Measurements from ENCODE around the gene GDPD3. TPM values are rescaled to one million over a fixed set of nuclear protein-coding genes. Genes with fewer than 3 reads are reported as not detected.

The GDPD3 gene
- total RNA-seq, 5 donors from 2014 or later (not counting 1 experiment from before 2014, with no cell fraction given) = 11.1 to 27.2 (median 22.1) TPM

DNA sequence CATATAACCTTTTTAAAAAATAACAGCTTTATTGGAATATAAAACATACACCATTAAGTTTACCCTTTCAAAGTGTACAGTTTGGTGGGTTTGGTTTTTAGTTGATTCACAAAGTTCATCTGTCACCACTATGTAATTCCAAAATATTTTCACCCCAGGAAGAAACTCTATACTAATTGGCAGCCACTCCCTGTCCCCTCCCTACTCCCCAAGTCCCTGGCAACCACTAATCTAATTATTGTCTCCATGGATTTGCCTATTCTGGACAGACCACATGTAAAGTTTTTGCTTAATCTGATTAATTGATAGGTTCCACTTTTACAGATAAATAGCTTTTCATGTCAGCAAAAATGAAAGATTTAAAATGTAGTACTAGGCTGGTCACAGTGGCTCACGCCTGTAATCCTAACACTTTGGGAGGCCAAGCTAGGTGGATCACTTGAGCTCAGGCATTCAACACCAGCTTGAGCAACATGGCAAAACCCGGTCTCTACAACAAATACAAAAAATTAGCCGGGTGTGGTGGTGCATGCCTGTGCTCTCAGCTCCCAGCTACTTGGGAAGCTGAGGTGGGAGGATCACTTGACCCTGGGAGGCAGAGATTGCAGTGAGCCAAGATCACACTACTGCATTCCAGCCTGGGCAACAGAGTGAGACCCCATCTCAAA lies 34.6 kb upstream of the GDPD3 start:
- ATAC-seq (replicated peaks in 1 of 4) = no peak
- Histone ChIP-seq H3K27ac (ENCODE audit: low read length) (no peak overlapping the region), H3K27me3 (replicated peaks in 1 of 2; ENCODE audit: control insufficient read depth in 2 of 2, extremely low read depth in 1 of 2, insufficient read depth in 2 of 2, low read length in 1 of 2) (no peaks in the 10 kb centered on the region), H3K4me3 (ENCODE audit: control insufficient read depth in 1 of 2, extremely low read depth in 1 of 2, low read length in 1 of 2) (no peak overlapping the region), H3K36me3 (ENCODE audit: control insufficient read depth in 2 of 2, extremely low read depth in 1 of 2, insufficient read depth in 1 of 2, low read length in 1 of 2) (no peaks in the 10 kb centered on the region), H3K4me1 (ENCODE audit: control insufficient read depth in 1 of 2, extremely low read depth in 1 of 2, insufficient read depth in 2 of 2, low read length in 2 of 2) (peaks cover 3 to 4% of the 10 kb centered on the region in 2 experiments), H3K9me3 (no peaks in the 10 kb centered on the region)
- H3K27me3 Mint-ChIP-seq = no peaks in the 10 kb centered on the region
- POLR2A ChIA-PET = no interaction called here
- WGBS (ENCODE audit: insufficient coverage) = no CpG with 5 or more reads among the region's 3 CpGs
- H3K36me3 Mint-ChIP-seq = peaks cover 3% of the 10 kb centered on the region
- H3K4me1 Mint-ChIP-seq = peaks cover 5 to 8% (median 6%) of the 10 kb centered on the region in 3 donors
- H3K9me3 Mint-ChIP-seq = peaks cover 2 to 4% (median 4%) of the 10 kb centered on the region in 3 donors
- DNase-seq = no peak
- no peak overlapping the region for H3K4me3 Mint-ChIP-seq
- no peak overlapping the region for H3K27ac Mint-ChIP-seq
- CTCF ChIA-PET = interaction anchor here in 1 of 2 donors (0.5 kb wide), 1 partner anchor 116 kb away, joined by 8 read pairs; no protein-coding TSS in a partner anchor

DNA sequence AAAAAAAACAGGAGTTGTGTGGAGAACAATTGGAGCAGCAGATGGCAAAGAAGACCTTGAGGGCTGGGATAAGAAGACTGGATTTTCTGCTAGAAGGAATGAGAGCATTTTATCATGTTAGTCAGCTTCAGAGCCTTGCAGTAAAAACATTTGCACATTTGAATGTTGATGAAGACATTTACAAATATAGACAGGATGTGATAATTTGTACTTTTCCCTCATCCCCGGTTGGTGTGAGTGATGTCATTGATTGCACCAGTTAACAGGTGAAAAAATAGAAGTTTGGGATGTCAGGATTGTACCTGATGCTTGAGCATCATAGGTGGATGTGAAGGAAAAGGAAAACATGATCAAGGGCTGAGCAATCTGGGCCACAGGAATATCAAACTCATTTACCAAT lies 32.3 kb upstream of the GDPD3 start:
- Histone ChIP-seq H3K4me3 (ENCODE audit: control insufficient read depth in 1 of 2, extremely low read depth in 1 of 2, low read length in 1 of 2) (no peak overlapping the region), H3K27me3 (replicated peaks in 1 of 2; ENCODE audit: control insufficient read depth in 2 of 2, extremely low read depth in 1 of 2, insufficient read depth in 2 of 2, low read length in 1 of 2) (no peaks in the 10 kb centered on the region), H3K36me3 (ENCODE audit: control insufficient read depth in 2 of 2, extremely low read depth in 1 of 2, insufficient read depth in 1 of 2, low read length in 1 of 2) (no peaks in the 10 kb centered on the region), H3K4me1 (ENCODE audit: control insufficient read depth in 1 of 2, extremely low read depth in 1 of 2, insufficient read depth in 2 of 2, low read length in 2 of 2) (peaks cover 3 to 8% of the 10 kb centered on the region in 2 experiments), H3K9me3 (no peaks in the 10 kb centered on the region), H3K27ac (ENCODE audit: low read length) (no peak overlapping the region)
- CTCF ChIA-PET = interaction anchor here in 1 of 2 donors (0.6 kb wide), 1 partner anchor 35 kb away, joined by 3 read pairs; no protein-coding TSS in a partner anchor
- ATAC-seq (replicated peaks in 1 of 4) (no peak), DNase-seq (no peak)
- Mint-ChIP-seq H3K27me3 (no peaks in the 10 kb centered on the region), H3K4me1 (peaks cover 9 to 14% (median 11%) of the 10 kb centered on the region in 3 donors), H3K36me3 (peaks cover 3% of the 10 kb centered on the region), H3K9me3 (peaks cover 2 to 4% (median 4%) of the 10 kb centered on the region in 3 donors), H3K27ac (peak overlapping the region in 1 of 2 donors; percentile 0), H3K4me3 (no peak overlapping the region)
- POLR2A ChIA-PET = no interaction called here
- no CpG with 5 or more reads among the region's 1 CpG for WGBS (ENCODE audit: insufficient coverage)

- CTCF ChIA-PET = no interaction called here
- DNase-seq = no peak
- H3K27ac Mint-ChIP-seq = no peak overlapping the region
- H3K9me3 Mint-ChIP-seq = peaks cover 2 to 4% (median 4%) of the 10 kb centered on the region in 3 donors
- H3K36me3 ChIP-seq (ENCODE audit: control insufficient read depth in 2 of 2, extremely low read depth in 1 of 2, insufficient read depth in 1 of 2, low read length in 1 of 2) = no peaks in the 10 kb centered on the region
- H3K36me3 Mint-ChIP-seq = peaks cover 3% of the 10 kb centered on the region
- POLR2A ChIA-PET = no interaction called here
- peaks cover 5 to 15% of the 10 kb centered on the region in 2 experiments for H3K4me1 ChIP-seq (ENCODE audit: control insufficient read depth in 1 of 2, extremely low read depth in 1 of 2, insufficient read depth in 2 of 2, low read length in 2 of 2)
- H3K9me3 ChIP-seq = no peaks in the 10 kb centered on the region
- H3K27me3 Mint-ChIP-seq = no peaks in the 10 kb centered on the region
- no CpG with 5 or more reads among the region's 1 CpG for WGBS (ENCODE audit: insufficient coverage)
- H3K4me3 ChIP-seq (ENCODE audit: control insufficient read depth in 1 of 2, extremely low read depth in 1 of 2, low read length in 1 of 2) = no peak overlapping the region
- peaks cover 11 to 16% (median 15%) of the 10 kb centered on the region in 3 donors for H3K4me1 Mint-ChIP-seq
- no peak overlapping the region for H3K27ac ChIP-seq (ENCODE audit: low read length)
- no peak overlapping the region for H3K4me3 Mint-ChIP-seq
- ATAC-seq (replicated peaks in 1 of 4) = no peak
- H3K27me3 ChIP-seq (replicated peaks in 1 of 2; ENCODE audit: control insufficient read depth in 2 of 2, extremely low read depth in 1 of 2, insufficient read depth in 2 of 2, low read length in 1 of 2) = no peaks in the 10 kb centered on the region
Observed at GRCh38 chr16:30144917-30145316, 31.6 kb upstream of the GDPD3 start.

DNA sequence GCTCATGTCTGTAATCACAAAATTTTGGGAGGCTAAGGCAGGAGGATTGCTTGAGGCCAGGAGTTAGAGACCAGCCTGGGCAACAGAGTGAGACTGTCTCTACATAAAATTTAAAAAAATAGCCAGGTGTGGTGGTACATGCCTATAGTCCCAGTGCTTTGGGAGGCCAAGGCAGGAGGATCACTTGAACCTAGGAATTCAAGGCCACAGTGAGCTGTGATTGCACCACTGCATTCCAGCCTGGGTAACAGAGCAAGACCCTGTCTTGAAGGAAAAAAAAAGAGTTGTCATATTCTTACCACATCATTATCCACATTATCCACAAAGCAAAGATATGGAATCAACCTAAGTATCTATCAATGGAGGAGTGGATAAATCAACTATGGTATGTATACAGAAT lies 30.7 kb upstream of the GDPD3 start:
- no peaks in the 10 kb centered on the region for H3K36me3 ChIP-seq (ENCODE audit: control insufficient read depth in 2 of 2, extremely low read depth in 1 of 2, insufficient read depth in 1 of 2, low read length in 1 of 2)
- ATAC-seq (replicated peaks in 1 of 4) (no peak), DNase-seq (no peak)
- no peak overlapping the region for H3K27ac ChIP-seq (ENCODE audit: low read length)
- H3K27me3 ChIP-seq (replicated peaks in 1 of 2; ENCODE audit: control insufficient read depth in 2 of 2, extremely low read depth in 1 of 2, insufficient read depth in 2 of 2, low read length in 1 of 2) = no peaks in the 10 kb centered on the region
- Mint-ChIP-seq H3K4me3 (no peak overlapping the region), H3K9me3 (no peaks in the 10 kb centered on the region), H3K36me3 (no peaks in the 10 kb centered on the region), H3K27me3 (no peaks in the 10 kb centered on the region), H3K27ac (no peak overlapping the region), H3K4me1 (peaks cover 18 to 24% (median 23%) of the 10 kb centered on the region in 3 donors)
- H3K4me1 ChIP-seq (ENCODE audit: control insufficient read depth in 1 of 2, extremely low read depth in 1 of 2, insufficient read depth in 2 of 2, low read length in 2 of 2) = peaks cover 9 to 24% of the 10 kb centered on the region in 2 experiments
- H3K4me3 ChIP-seq (ENCODE audit: control insufficient read depth in 1 of 2, extremely low read depth in 1 of 2, low read length in 1 of 2) = no peak overlapping the region
- CTCF ChIA-PET = interaction anchor here in 1 of 2 donors (1.2 kb wide), 1 partner anchor 273 kb away, joined by 3 read pairs; no protein-coding TSS in a partner anchor
- POLR2A ChIA-PET = no interaction called here
- no peaks in the 10 kb centered on the region for H3K9me3 ChIP-seq

GRCh38 chr16:30143347-30143702 lies 30.0 kb upstream of the GDPD3 start:
- ATAC-seq (replicated peaks in 1 of 4) (peak in 1 of 4 experiments; percentile 18), DNase-seq (no peak)
- Mint-ChIP-seq H3K27ac (peak overlapping the region; percentile 24 to 79), H3K9me3 (no peaks in the 10 kb centered on the region), H3K4me1 (peaks cover 18 to 26% (median 24%) of the 10 kb centered on the region in 3 donors), H3K4me3 (no peak overlapping the region), H3K27me3 (no peaks in the 10 kb centered on the region), H3K36me3 (no peaks in the 10 kb centered on the region)
- H3K4me3 ChIP-seq (ENCODE audit: control insufficient read depth in 1 of 2, extremely low read depth in 1 of 2, low read length in 1 of 2) = no peak overlapping the region
- no peaks in the 10 kb centered on the region for H3K36me3 ChIP-seq (ENCODE audit: control insufficient read depth in 2 of 2, extremely low read depth in 1 of 2, insufficient read depth in 1 of 2, low read length in 1 of 2)
- H3K4me1 ChIP-seq (ENCODE audit: control insufficient read depth in 1 of 2, extremely low read depth in 1 of 2, insufficient read depth in 2 of 2, low read length in 2 of 2) = peaks cover 9 to 26% of the 10 kb centered on the region in 2 experiments
- no peak overlapping the region for H3K27ac ChIP-seq (ENCODE audit: low read length)
- no CpG with 5 or more reads among the region's 2 CpGs for WGBS (ENCODE audit: insufficient coverage)
- H3K9me3 ChIP-seq = no peaks in the 10 kb centered on the region
- H3K27me3 ChIP-seq (replicated peaks in 1 of 2; ENCODE audit: control insufficient read depth in 2 of 2, extremely low read depth in 1 of 2, insufficient read depth in 2 of 2, low read length in 1 of 2) = no peaks in the 10 kb centered on the region
- CTCF ChIA-PET = interaction anchor here in 1 of 2 donors (0.8 to 1.5 kb wide), 7 partner anchors 41 to 274 kb away, joined by 3 to 5 read pairs (median 4); partner anchors contain the start of genes CORO1A, SEPTIN1 and TBX6
- POLR2A ChIA-PET = no interaction called here

GRCh38 chr16:30142672-30143346 lies 29.5 kb upstream of the GDPD3 start:
- ATAC-seq (replicated peaks in 1 of 4) (peak in 3 of 4 experiments; percentile 38 to 78 (median 53)), DNase-seq (peak in 6 of 35 experiments; percentile 4 to 63 (median 17))
- Mint-ChIP-seq H3K27me3 (no peaks in the 10 kb centered on the region), H3K27ac (peak overlapping the region; percentile 24 to 79), H3K9me3 (no peaks in the 10 kb centered on the region), H3K4me1 (peaks cover 18 to 26% (median 24%) of the 10 kb centered on the region in 3 donors), H3K4me3 (no peak overlapping the region), H3K36me3 (no peaks in the 10 kb centered on the region)
- Histone ChIP-seq H3K4me1 (ENCODE audit: control insufficient read depth in 1 of 2, extremely low read depth in 1 of 2, insufficient read depth in 2 of 2, low read length in 2 of 2) (peaks cover 9 to 26% of the 10 kb centered on the region in 2 experiments), H3K27ac (ENCODE audit: low read length) (no peak overlapping the region), H3K4me3 (ENCODE audit: control insufficient read depth in 1 of 2, extremely low read depth in 1 of 2, low read length in 1 of 2) (no peak overlapping the region), H3K36me3 (ENCODE audit: control insufficient read depth in 2 of 2, extremely low read depth in 1 of 2, insufficient read depth in 1 of 2, low read length in 1 of 2) (no peaks in the 10 kb centered on the region), H3K27me3 (replicated peaks in 1 of 2; ENCODE audit: control insufficient read depth in 2 of 2, extremely low read depth in 1 of 2, insufficient read depth in 2 of 2, low read length in 1 of 2) (no peaks in the 10 kb centered on the region), H3K9me3 (no peaks in the 10 kb centered on the region)
- POLR2A ChIA-PET = no interaction called here
- 83% methylated on average over 1 of the region's 13 CpGs for WGBS (ENCODE audit: insufficient coverage)
- CTCF ChIA-PET = interaction anchor here in 1 of 2 donors (0.8 to 1.5 kb wide), 7 partner anchors 41 to 275 kb away, joined by 3 to 5 read pairs (median 4); partner anchors contain the start of genes CORO1A, SEPTIN1 and TBX6
